Measurements from ENCODE around the gene CTU2.

Gene CTU2

GRCh38 chr16:88697831-88698615, 8.3 kb upstream of the CTU2 start:
- TF ChIP-seq GATA2 (IDR thresholded peaks at IDR 0.05; ENCODE audit: low read depth, low read length): no peak
- TF ChIP-seq GATA3 (IDR thresholded peaks at IDR 0.05; ENCODE audit: low read depth, low read length): no peak

- TF ChIP-seq GATA2 (IDR thresholded peaks at IDR 0.05; ENCODE audit: low read depth, low read length): no peak
- TF ChIP-seq GATA3 (IDR thresholded peaks at IDR 0.05; ENCODE audit: low read depth, low read length): no peak
Measured at GRCh38 chr16:88698646-88699045, 7.7 kb upstream of the CTU2 start.

GRCh38 chr16:88699180-88699579, 7.1 kb upstream of the CTU2 start:
- TF ChIP-seq GATA3 (IDR thresholded peaks at IDR 0.05; ENCODE audit: low read depth, low read length): no peak
- no peak for TF ChIP-seq GATA2 (IDR thresholded peaks at IDR 0.05; ENCODE audit: low read depth, low read length)

GRCh38 chr16:88700322-88700635, 6.0 kb upstream of the CTU2 start:
- TF ChIP-seq GATA3 (IDR thresholded peaks at IDR 0.05; ENCODE audit: low read depth, low read length): no peak
- TF ChIP-seq GATA2 (IDR thresholded peaks at IDR 0.05; ENCODE audit: low read depth, low read length): no peak

- TF ChIP-seq GATA3 (IDR thresholded peaks at IDR 0.05; ENCODE audit: low read depth, low read length) (no peak), GATA2 (IDR thresholded peaks at IDR 0.05; ENCODE audit: low read depth, low read length) (no peak)
Measured at GRCh38 chr16:88700636-88701482, 5.4 kb upstream of the CTU2 start.

- TF ChIP-seq GATA2 (IDR thresholded peaks at IDR 0.05; ENCODE audit: low read depth, low read length): no peak
- no peak for TF ChIP-seq GATA3 (IDR thresholded peaks at IDR 0.05; ENCODE audit: low read depth, low read length)
Measured at GRCh38 chr16:88701581-88702370, 4.5 kb upstream of the CTU2 start.

GRCh38 chr16:88702371-88703210, 3.7 kb upstream of the CTU2 start:
- TF ChIP-seq GATA3 (IDR thresholded peaks at IDR 0.05; ENCODE audit: low read depth, low read length) (no peak), GATA2 (IDR thresholded peaks at IDR 0.05; ENCODE audit: low read depth, low read length) (no peak)

- TF ChIP-seq GATA2 (IDR thresholded peaks at IDR 0.05; ENCODE audit: low read depth, low read length): no peak
- TF ChIP-seq GATA3 (IDR thresholded peaks at IDR 0.05; ENCODE audit: low read depth, low read length): no peak
Measured at GRCh38 chr16:88703486-88704309, 2.6 kb upstream of the CTU2 start.

GRCh38 chr16:88705076-88705684, 1.1 kb upstream of the CTU2 start:
- TF ChIP-seq GATA2 (IDR thresholded peaks at IDR 0.05; ENCODE audit: low read depth, low read length) (no peak), GATA3 (IDR thresholded peaks at IDR 0.05; ENCODE audit: low read depth, low read length) (no peak)

GRCh38 chr16:88705801-88706228, 488 bp upstream of the CTU2 start:
- TF ChIP-seq GATA3 (IDR thresholded peaks at IDR 0.05; ENCODE audit: low read depth, low read length) (no peak), GATA2 (IDR thresholded peaks at IDR 0.05; ENCODE audit: low read depth, low read length) (no peak)

- TF ChIP-seq GATA3 (IDR thresholded peaks at IDR 0.05; ENCODE audit: low read depth, low read length) (no peak), GATA2 (IDR thresholded peaks at IDR 0.05; ENCODE audit: low read depth, low read length) (no peak)
Measured at GRCh38 chr16:88706965-88707826, 893 bp downstream of the CTU2 start.

Measured in SH-SY5Y (cell line).